ENCODE measurements around the gene COL18A1. TPM values are rescaled to one million over a fixed set of nuclear protein-coding genes. Genes with fewer than 3 reads are reported as not detected.

COL18A1 gene
- total RNA-seq, 1 donor from 2014 or later = 59.0 TPM

DNA sequence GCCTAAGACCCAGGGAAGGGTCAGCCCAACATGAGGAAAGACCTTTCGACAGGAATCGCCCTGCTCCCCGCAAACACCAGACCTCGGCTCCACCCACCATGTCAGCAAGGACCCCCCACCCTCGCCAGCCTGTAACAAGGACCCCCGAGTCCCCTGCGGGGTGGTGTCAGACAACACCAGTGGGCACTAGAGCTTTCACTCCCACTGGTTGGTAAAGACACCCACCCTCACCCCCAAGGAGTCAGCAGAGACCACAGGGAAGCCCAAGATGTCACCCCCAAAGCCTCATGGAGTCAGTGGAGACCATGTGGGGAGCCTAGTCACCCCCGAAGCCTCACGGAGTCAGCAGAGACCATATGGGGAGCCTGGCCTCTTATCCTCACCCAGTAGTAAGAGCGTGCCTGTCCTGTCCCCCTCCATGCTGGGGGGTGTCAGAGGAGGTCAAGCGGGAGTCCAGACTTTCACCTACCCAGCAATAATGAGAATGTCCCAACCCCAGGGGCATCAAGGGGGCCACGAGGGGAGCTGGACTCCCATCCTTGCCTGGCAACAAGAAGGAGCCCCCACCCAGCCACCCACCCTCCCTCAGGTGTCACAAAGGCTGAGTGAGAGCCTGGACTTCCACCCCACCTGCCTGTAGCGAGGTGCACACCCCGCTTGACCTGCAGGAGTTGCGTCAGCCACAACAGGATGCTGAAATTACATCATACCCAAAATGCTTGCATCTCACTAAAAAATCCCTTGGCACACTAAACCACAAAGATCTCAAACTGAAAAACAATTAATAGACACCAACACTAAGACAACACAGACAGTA lies 112.5 kb downstream of the COL18A1 start:
- no peaks in the 10 kb centered on the region for H3K27me3 ChIP-seq (ENCODE audit: control insufficient read depth in 3 of 3, insufficient read depth in 3 of 3, low read length in 3 of 3)
- no peak overlapping the region for H3K27ac ChIP-seq (ENCODE audit: low read depth, low read length)
- no peaks in the 10 kb centered on the region for H3K4me1 ChIP-seq (ENCODE audit: control insufficient read depth in 3 of 3, insufficient read depth in 3 of 3, low read length in 3 of 3)
- no peak overlapping the region for H3K4me3 ChIP-seq (ENCODE audit: low read length in 3 of 3)
- peaks cover 3 to 20% (median 4%) of the 10 kb centered on the region in 3 donors for H3K9me3 ChIP-seq (ENCODE audit: control insufficient read depth in 3 of 3, low read length in 3 of 3)
- H3K9ac ChIP-seq (ENCODE audit: low read depth in 1 of 3, low read length in 3 of 3) = no peak overlapping the region
- H3K36me3 ChIP-seq (ENCODE audit: control insufficient read depth in 3 of 3, insufficient read depth in 3 of 3, low read length in 3 of 3) = peaks cover 0 to 3% (median 0%) of the 10 kb centered on the region in 3 donors

DNA sequence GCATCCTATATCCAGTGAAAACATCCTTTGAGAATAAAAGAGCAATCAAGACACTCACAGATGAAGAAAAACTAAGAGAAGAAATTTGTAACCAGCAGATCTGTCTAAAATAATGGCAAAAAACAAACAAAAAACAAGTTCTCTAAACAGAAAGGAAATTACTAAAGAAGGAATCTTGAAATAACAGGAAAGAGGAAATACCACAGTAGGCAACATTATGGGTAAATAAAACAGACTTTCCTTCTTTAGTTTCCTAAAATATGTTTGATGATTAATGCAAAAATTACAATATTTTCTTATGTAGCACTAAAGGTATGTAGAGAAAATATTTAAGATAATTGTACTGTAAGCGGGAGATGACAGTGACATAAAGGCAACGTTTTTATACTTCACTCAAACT lies 113.8 kb downstream of the COL18A1 start:
- no peak overlapping the region for H3K4me3 ChIP-seq (ENCODE audit: low read length in 3 of 3)
- H3K27me3 ChIP-seq (ENCODE audit: control insufficient read depth in 3 of 3, insufficient read depth in 3 of 3, low read length in 3 of 3) = no peaks in the 10 kb centered on the region
- H3K9ac ChIP-seq (ENCODE audit: low read depth in 1 of 3, low read length in 3 of 3) = no peak overlapping the region
- no peaks in the 10 kb centered on the region for H3K4me1 ChIP-seq (ENCODE audit: control insufficient read depth in 3 of 3, insufficient read depth in 3 of 3, low read length in 3 of 3)
- H3K9me3 ChIP-seq (ENCODE audit: control insufficient read depth in 3 of 3, low read length in 3 of 3) = peaks cover 3 to 20% (median 4%) of the 10 kb centered on the region in 3 donors
- no peak overlapping the region for H3K27ac ChIP-seq (ENCODE audit: low read depth, low read length)
- no peaks in the 10 kb centered on the region for H3K36me3 ChIP-seq (ENCODE audit: control insufficient read depth in 3 of 3, insufficient read depth in 3 of 3, low read length in 3 of 3)

DNA sequence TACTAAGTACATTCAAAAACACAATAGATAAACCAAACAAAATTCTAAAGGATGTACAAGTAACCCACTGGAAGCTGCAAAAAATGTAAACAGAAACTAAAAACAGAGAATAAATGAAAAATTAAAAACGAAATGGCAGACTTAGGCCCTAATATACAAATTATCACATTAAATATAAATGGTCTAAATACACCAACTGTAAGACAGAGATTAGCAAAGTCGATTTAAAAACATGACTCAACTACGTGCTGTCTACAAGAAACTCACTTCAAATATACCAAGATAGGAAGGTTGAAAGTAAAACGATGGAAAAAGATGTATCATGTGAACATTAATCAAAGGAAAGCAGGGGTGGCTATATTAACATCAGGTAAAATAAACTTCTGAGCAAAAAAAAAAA lies 114.2 kb downstream of the COL18A1 start:
- Histone ChIP-seq H3K9ac (ENCODE audit: low read depth in 1 of 3, low read length in 3 of 3) (no peak overlapping the region), H3K9me3 (ENCODE audit: control insufficient read depth in 3 of 3, low read length in 3 of 3) (peaks cover 3 to 20% (median 4%) of the 10 kb centered on the region in 3 donors), H3K27ac (ENCODE audit: low read depth, low read length) (no peak overlapping the region), H3K36me3 (ENCODE audit: control insufficient read depth in 3 of 3, insufficient read depth in 3 of 3, low read length in 3 of 3) (no peaks in the 10 kb centered on the region), H3K27me3 (ENCODE audit: control insufficient read depth in 3 of 3, insufficient read depth in 3 of 3, low read length in 3 of 3) (no peaks in the 10 kb centered on the region), H3K4me1 (ENCODE audit: control insufficient read depth in 3 of 3, insufficient read depth in 3 of 3, low read length in 3 of 3) (no peaks in the 10 kb centered on the region), H3K4me3 (ENCODE audit: low read length in 3 of 3) (no peak overlapping the region)

DNA sequence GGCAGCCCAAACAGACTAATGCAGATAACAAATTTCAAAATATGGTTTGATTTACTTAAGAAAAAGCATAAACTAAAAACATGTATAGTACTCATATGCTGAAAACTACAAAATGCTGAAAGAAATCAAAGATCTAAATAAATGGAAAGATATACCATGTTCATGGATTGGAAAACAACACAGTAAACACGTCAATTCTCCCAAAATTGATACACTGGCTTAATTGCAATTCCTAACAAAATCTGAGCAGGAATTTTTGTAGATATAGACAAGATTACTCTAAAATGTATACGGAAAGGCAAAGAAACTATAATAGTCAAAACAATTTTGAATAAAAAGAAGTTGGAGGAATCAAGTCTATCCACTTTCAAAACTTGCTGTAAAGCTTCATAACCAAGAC lies 116.3 kb downstream of the COL18A1 start:
- Histone ChIP-seq H3K4me3 (ENCODE audit: low read length in 3 of 3) (no peak overlapping the region), H3K9me3 (ENCODE audit: control insufficient read depth in 3 of 3, low read length in 3 of 3) (peaks cover 3 to 20% (median 4%) of the 10 kb centered on the region in 3 donors), H3K9ac (ENCODE audit: low read depth in 1 of 3, low read length in 3 of 3) (no peak overlapping the region), H3K27ac (ENCODE audit: low read depth, low read length) (no peak overlapping the region), H3K36me3 (ENCODE audit: control insufficient read depth in 3 of 3, insufficient read depth in 3 of 3, low read length in 3 of 3) (no peaks in the 10 kb centered on the region), H3K4me1 (ENCODE audit: control insufficient read depth in 3 of 3, insufficient read depth in 3 of 3, low read length in 3 of 3) (no peaks in the 10 kb centered on the region), H3K27me3 (ENCODE audit: control insufficient read depth in 3 of 3, insufficient read depth in 3 of 3, low read length in 3 of 3) (no peaks in the 10 kb centered on the region)

DNA sequence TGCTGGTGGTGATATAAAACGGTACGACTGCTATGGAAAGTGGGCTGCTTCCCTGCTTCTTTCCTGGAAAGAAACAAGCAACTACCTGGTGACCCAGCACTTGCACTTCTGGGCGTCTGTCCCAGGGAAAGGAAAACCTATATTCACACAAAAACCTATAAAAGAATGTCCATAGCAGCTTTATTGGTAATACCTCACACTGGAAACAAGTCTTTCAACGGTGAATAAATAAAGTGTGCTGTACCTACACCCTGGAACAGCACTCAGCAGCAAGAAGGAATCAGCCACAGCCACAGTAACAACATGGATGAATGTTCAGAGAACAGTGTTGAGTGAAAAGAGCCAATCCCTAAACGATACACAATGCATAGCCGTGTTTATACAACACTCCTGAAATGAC lies 117.4 kb downstream of the COL18A1 start:
- Histone ChIP-seq H3K4me3 (ENCODE audit: low read length in 3 of 3) (no peak overlapping the region), H3K9me3 (ENCODE audit: control insufficient read depth in 3 of 3, low read length in 3 of 3) (peaks cover 3 to 20% (median 4%) of the 10 kb centered on the region in 3 donors), H3K27me3 (ENCODE audit: control insufficient read depth in 3 of 3, insufficient read depth in 3 of 3, low read length in 3 of 3) (no peaks in the 10 kb centered on the region), H3K4me1 (ENCODE audit: control insufficient read depth in 3 of 3, insufficient read depth in 3 of 3, low read length in 3 of 3) (no peaks in the 10 kb centered on the region), H3K36me3 (ENCODE audit: control insufficient read depth in 3 of 3, insufficient read depth in 3 of 3, low read length in 3 of 3) (no peaks in the 10 kb centered on the region), H3K27ac (ENCODE audit: low read depth, low read length) (no peak overlapping the region), H3K9ac (ENCODE audit: low read depth in 1 of 3, low read length in 3 of 3) (no peak overlapping the region)

DNA sequence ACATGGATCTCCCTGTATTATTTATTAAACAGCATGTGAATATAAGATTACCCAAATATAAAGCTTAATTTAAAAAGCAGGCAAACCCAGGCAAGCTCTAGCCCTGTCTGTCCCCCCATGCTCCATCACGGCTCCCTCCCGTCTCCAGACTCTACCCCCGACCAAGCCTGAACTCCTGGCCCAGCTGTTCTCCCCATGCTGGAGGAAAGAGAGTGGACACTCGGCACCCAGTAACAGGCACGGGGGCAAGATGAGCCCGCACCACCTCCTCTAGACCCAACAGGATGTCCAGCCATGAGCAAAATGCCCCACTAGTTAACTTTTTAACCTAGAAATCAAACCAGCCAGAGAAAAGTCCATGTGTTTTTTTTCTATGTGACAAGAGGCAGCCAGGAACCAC lies 118.0 kb downstream of the COL18A1 start:
- Histone ChIP-seq H3K9ac (ENCODE audit: low read depth in 1 of 3, low read length in 3 of 3) (no peak overlapping the region), H3K4me3 (ENCODE audit: low read length in 3 of 3) (no peak overlapping the region), H3K36me3 (ENCODE audit: control insufficient read depth in 3 of 3, insufficient read depth in 3 of 3, low read length in 3 of 3) (no peaks in the 10 kb centered on the region), H3K27me3 (ENCODE audit: control insufficient read depth in 3 of 3, insufficient read depth in 3 of 3, low read length in 3 of 3) (no peaks in the 10 kb centered on the region), H3K27ac (ENCODE audit: low read depth, low read length) (no peak overlapping the region), H3K4me1 (ENCODE audit: control insufficient read depth in 3 of 3, insufficient read depth in 3 of 3, low read length in 3 of 3) (no peaks in the 10 kb centered on the region), H3K9me3 (ENCODE audit: control insufficient read depth in 3 of 3, low read length in 3 of 3) (peaks cover 2 to 20% (median 3%) of the 10 kb centered on the region in 3 donors)

DNA sequence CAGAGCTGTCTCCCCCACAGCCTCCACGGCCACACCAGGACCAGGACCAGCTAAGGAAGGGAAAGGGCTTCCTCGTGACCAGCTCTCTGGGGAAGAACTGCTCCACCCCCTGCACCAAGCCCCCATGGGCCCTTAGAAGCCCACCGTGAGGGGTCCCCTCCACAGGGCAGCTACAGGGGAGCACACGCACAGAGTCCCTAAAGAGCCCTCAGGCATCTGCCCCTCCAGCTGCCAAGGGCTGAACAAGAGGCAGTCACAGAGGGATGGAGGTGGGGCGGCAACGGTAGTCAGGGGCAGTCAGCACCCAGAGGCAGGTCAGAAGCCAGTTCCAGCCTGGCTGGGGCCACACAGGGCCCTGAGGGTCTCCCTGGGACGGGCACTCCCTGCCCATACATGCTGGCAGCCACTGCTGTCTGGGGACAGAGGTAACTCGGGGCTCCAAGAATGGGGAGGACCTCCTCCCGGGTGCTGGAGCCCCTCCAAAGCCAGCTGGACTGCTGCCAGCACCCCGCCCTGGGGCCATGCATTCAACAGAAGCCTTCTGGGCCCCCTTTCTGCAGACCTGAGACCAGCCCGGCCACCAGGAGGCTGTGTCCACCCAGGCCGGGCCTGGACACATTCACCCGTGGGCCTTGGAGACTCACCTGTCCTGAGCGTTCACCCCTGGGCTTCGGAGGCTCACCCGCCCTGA lies 118.6 kb downstream of the COL18A1 start:
- Histone ChIP-seq H3K27me3 (ENCODE audit: control insufficient read depth in 3 of 3, insufficient read depth in 3 of 3, low read length in 3 of 3) (no peaks in the 10 kb centered on the region), H3K4me3 (ENCODE audit: low read length in 3 of 3) (no peak overlapping the region), H3K9me3 (ENCODE audit: control insufficient read depth in 3 of 3, low read length in 3 of 3) (peaks cover under 1 to 20% (median 3%) of the 10 kb centered on the region in 3 donors), H3K9ac (ENCODE audit: low read depth in 1 of 3, low read length in 3 of 3) (no peak overlapping the region), H3K27ac (ENCODE audit: low read depth, low read length) (no peak overlapping the region), H3K36me3 (ENCODE audit: control insufficient read depth in 3 of 3, insufficient read depth in 3 of 3, low read length in 3 of 3) (no peaks in the 10 kb centered on the region), H3K4me1 (ENCODE audit: control insufficient read depth in 3 of 3, insufficient read depth in 3 of 3, low read length in 3 of 3) (no peaks in the 10 kb centered on the region)

DNA sequence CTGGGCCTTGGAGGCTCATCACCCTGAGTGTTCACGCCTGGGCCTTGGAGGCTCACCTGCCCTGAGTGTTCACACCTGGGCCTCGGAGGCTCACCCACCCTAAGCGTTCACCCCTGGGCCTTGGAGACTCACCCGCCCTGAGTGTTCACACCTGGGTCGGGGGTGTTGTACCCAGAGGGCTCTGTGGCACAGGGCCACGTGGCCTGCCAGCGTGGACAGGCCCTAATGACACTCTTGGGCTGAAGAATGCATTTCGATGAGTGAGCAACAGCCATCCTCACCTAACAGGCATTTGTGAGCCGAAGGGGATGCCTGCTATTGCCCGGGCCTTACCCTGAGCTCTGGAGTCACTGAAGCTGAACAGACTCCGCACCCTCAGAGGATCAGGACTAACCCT lies 119.8 kb downstream of the COL18A1 start:
- no peaks in the 10 kb centered on the region for H3K27me3 ChIP-seq (ENCODE audit: control insufficient read depth in 3 of 3, insufficient read depth in 3 of 3, low read length in 3 of 3)
- H3K4me3 ChIP-seq (ENCODE audit: low read length in 3 of 3) = no peak overlapping the region
- peaks cover 0 to 11% (median 3%) of the 10 kb centered on the region in 3 donors for H3K9me3 ChIP-seq (ENCODE audit: control insufficient read depth in 3 of 3, low read length in 3 of 3)
- H3K27ac ChIP-seq (ENCODE audit: low read depth, low read length) = no peak overlapping the region
- no peak overlapping the region for H3K9ac ChIP-seq (ENCODE audit: low read depth in 1 of 3, low read length in 3 of 3)
- peaks cover 0 to 5% (median 1%) of the 10 kb centered on the region in 3 donors for H3K36me3 ChIP-seq (ENCODE audit: control insufficient read depth in 3 of 3, insufficient read depth in 3 of 3, low read length in 3 of 3)
- no peaks in the 10 kb centered on the region for H3K4me1 ChIP-seq (ENCODE audit: control insufficient read depth in 3 of 3, insufficient read depth in 3 of 3, low read length in 3 of 3)

DNA sequence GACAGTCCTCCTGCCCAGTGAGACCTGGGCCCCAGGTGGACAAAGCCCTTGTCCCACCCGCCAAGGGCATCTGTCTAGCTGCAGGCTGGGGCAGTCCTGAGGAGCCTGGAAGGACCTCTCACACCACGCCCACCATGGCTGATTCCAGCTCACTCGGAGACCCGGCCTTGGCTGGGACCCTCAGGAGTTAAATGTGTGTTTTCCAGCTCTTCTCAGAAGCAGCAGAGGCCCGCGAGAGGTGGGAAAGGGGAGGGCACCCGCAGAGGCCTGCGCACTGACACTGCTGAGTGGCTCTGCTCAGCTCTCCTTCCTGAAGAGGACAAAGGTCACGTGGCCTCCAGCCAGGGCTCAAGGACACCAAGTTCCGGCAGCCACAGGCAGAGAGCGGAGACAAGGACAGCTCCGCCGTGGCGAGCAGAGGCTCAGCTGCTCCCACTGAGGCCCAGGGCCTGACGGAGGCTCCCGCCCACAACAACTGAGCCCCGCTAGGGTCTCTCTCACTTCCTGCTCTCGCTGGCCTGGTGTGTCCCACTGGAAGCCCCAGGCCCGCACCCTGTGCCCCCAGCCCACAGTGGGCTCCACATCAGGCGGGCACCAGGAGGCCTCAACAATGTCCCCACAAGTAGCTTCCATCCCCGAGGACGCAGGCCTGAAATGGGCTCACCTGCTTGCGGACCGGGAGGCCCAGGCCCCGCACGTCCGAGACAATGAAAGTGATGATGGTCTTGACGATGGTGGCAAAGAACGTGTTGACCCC lies 120.4 kb downstream of the COL18A1 start:
- Histone ChIP-seq H3K27ac (ENCODE audit: low read depth, low read length) (no peak overlapping the region), H3K9me3 (ENCODE audit: control insufficient read depth in 3 of 3, low read length in 3 of 3) (peaks cover 0 to 6% (median 3%) of the 10 kb centered on the region in 3 donors), H3K4me3 (ENCODE audit: low read length in 3 of 3) (no peak overlapping the region), H3K4me1 (ENCODE audit: control insufficient read depth in 3 of 3, insufficient read depth in 3 of 3, low read length in 3 of 3) (no peaks in the 10 kb centered on the region), H3K27me3 (ENCODE audit: control insufficient read depth in 3 of 3, insufficient read depth in 3 of 3, low read length in 3 of 3) (no peaks in the 10 kb centered on the region), H3K9ac (ENCODE audit: low read depth in 1 of 3, low read length in 3 of 3) (no peak overlapping the region), H3K36me3 (ENCODE audit: control insufficient read depth in 3 of 3, insufficient read depth in 3 of 3, low read length in 3 of 3) (peaks cover 0 to 9% (median 6%) of the 10 kb centered on the region in 3 donors)
